HG02981 (cell line): ENCODE results near the gene RBM28.

Experiments
- ATAC-seq: cut with Tn5 transposase; IDR thresholded peaks from one replicate; pipeline ENCODE4 v1.9.1; 2021; ENCODE audit warnings: mild to moderate bottlenecking, moderate library complexity; ENCODE audit not compliant: unreplicated experiment

RBM28 gene

GRCh38 chr7:128343554-128344430 lies at the start of gene RBM28:
TSS of gene RBM28 (minus strand) at chr7:128343908. CDS start at chr7:128343793, 115 bp downstream.
- peak; percentile 92 for ATAC-seq

GRCh38 chr7:128392446-128393327 lies 49.0 kb upstream of the RBM28 start:
- ATAC-seq = no peak

- ATAC-seq = no peak
These were observed 48.1 kb upstream of the RBM28 start for GRCh38 chr7:128391805-128392204.

GRCh38 chr7:128390871-128391565 lies 47.3 kb upstream of the RBM28 start:
- no peak for ATAC-seq

GRCh38 chr7:128389618-128390329 lies 46.1 kb upstream of the RBM28 start:
- ATAC-seq = no peak

- ATAC-seq = no peak
These were observed 45.4 kb upstream of the RBM28 start for GRCh38 chr7:128389085-128389617.

GRCh38 chr7:128388145-128388485 lies 44.4 kb upstream of the RBM28 start:
- ATAC-seq = no peak

GRCh38 chr7:128387216-128388144 lies 43.8 kb upstream of the RBM28 start:
- ATAC-seq = peak; percentile 69

- ATAC-seq = no peak
These were observed 42.5 kb upstream of the RBM28 start for GRCh38 chr7:128385988-128386925.

GRCh38 chr7:128384726-128385125 lies 41.0 kb upstream of the RBM28 start:
- ATAC-seq = no peak

- ATAC-seq = no peak
These were observed 40.1 kb upstream of the RBM28 start for GRCh38 chr7:128383776-128384175.

GRCh38 chr7:128381161-128381821 lies 37.6 kb upstream of the RBM28 start:
- ATAC-seq = no peak

- no peak for ATAC-seq
These were observed 36.9 kb upstream of the RBM28 start for GRCh38 chr7:128380483-128381106.

- ATAC-seq = no peak
These were observed 36.3 kb upstream of the RBM28 start for GRCh38 chr7:128379900-128380479.

GRCh38 chr7:128378637-128379036 lies 34.9 kb upstream of the RBM28 start:
- no peak for ATAC-seq

- no peak for ATAC-seq
These were observed 32.4 kb upstream of the RBM28 start for GRCh38 chr7:128376077-128376476.

GRCh38 chr7:128374041-128374440 lies 30.3 kb upstream of the RBM28 start:
- no peak for ATAC-seq
